K562 (cell line): ENCODE measurements around the gene MT4. TPM values are rescaled to one million over a fixed set of nuclear protein-coding genes. Genes with fewer than 3 reads are reported as not detected.

ENCODE experiments used
- ARID4B ChIP-seq: sonication (generic); formaldehyde crosslinking; IDR thresholded peaks from 2 replicates; pipeline ENCODE4 v1.8.0; 2022; ENCODE audit warnings: mild to moderate bottlenecking, missing genetic modification reagents
- ASH1L ChIP-seq: fragments of 450-650 bp; IDR thresholded peaks from 2 replicates; pipeline ENCODE4 v1.6.1; 2018; ENCODE audit warnings: borderline replicate concordance, mild to moderate bottlenecking, low read depth; ENCODE audit not compliant: partially characterized antibody
- CCAR2 ChIP-seq: fragments of 200-400 bp; formaldehyde crosslinking; IDR thresholded peaks from 2 replicates; pipeline ENCODE4 v1.6.1; 2017; ENCODE audit warnings: mild to moderate bottlenecking, low read depth, low read length
- IRF2 ChIP-seq: sonication (generic); formaldehyde crosslinking; IDR thresholded peaks from 2 replicates; pipeline ENCODE4 v1.8.1; 2022; ENCODE audit warnings: mild to moderate bottlenecking, missing genetic modification reagents
- MYNN ChIP-seq, 2 experiments: sonication (generic); formaldehyde crosslinking in 1 of 2; IDR thresholded peaks; 2 replicates each; pipeline versions ENCODE4 v1.5.0 to v1.6.1; 2016 to 2020; ENCODE audit warnings: antibody characterized with exemption in 1 of 2, missing genetic modification reagents in 1 of 2
- REST ChIP-seq, 2 experiments: fragments of 450-650 bp; formaldehyde crosslinking in 1 of 2; IDR thresholded peaks; 2 replicates each; pipeline versions ENCODE4 v1.4.0 to v1.6.1; 2014 to 2020; ENCODE audit warnings: mild to moderate bottlenecking in 2 of 2, borderline replicate concordance in 1 of 2, low read depth in 1 of 2
- SLC30A9 ChIP-seq: fragments of 250-450 bp; sonication (Bioruptor Pico); IDR thresholded peaks from 2 replicates; pipeline ENCODE4 v1.8.0; 2022; ENCODE audit warnings: mild to moderate bottlenecking, moderate library complexity
- SMARCB1 ChIP-seq: IDR thresholded peaks from 2 replicates; pipeline ENCODE4 v1.6.1; 2011; ENCODE audit warnings: improper control_type of control experiment, low read depth; ENCODE audit not compliant: insufficient read length
- ZNF395 ChIP-seq: fragments of 200-800 bp; sonication (Bioruptor generic); IDR thresholded peaks from 2 replicates; pipeline ENCODE4 v1.6.1; 2017; ENCODE audit warnings: missing genetic modification characterization, missing compliant biosample characterization
- polyA plus RNA-seq, 8 experiments: library from polyadenylated mRNA; depleted of rRNA in 4 of 8; stranded (reverse) in 5 of 8; unstranded in 3 of 8; fragments of >200 nt; fragmentation: Nextera tagmentation in 2 of 8; fragmentation: Illumina TruSeq in 1 of 8; extraction: Ambion mirVana in 2 of 8; extraction: Trizol in 1 of 8; gene quantifications; 2 replicates each; pipeline versions ENCODE4 v1.2.1 to v1.2.3, GENCODE V29; 2011 to 2014; ENCODE audit warnings: inconsistent platforms in 1 of 8, missing spikeins in 1 of 8
- total RNA-seq, 7 experiments: library from RNA; depleted of rRNA in 6 of 7; stranded (reverse); fragments of >200 nt in 6 of 7; fragmentation: Illumina TruSeq in 2 of 7; extraction: Trizol in 2 of 7; gene quantifications; 2 replicates each; pipeline versions ENCODE4 v1.2.1 to v1.2.3, GENCODE V29; 2011 to 2021; ENCODE audit warnings: low replicate concordance in 1 of 7

MT4 gene
- total and polyA plus RNA-seq, 9 of the 15 experiments (the other 6 are each of a cell fraction or from before 2014, with no cell fraction given) = not detected

GRCh38 chr16:56608043-56608875 is 43.4 kb downstream of the MT4 start, which contains the start of gene MT2A (continued):
- TF ChIP-seq ARID4B (CRISPR knock-in tag) = no peak
- TF ChIP-seq ASH1L = no peak
- no peak for TF ChIP-seq SLC30A9
- no peak for TF ChIP-seq IRF2 (CRISPR knock-in tag)
- no peak; the same call in 1 of the 2 replicates for TF ChIP-seq REST (IDR thresholded peaks at IDR 0.05; ENCODE audit: borderline replicate concordance)
- TF ChIP-seq REST (CRISPR knock-in tag; IDR thresholded peaks at IDR 0.05; ENCODE audit: low read depth) = peak; percentile 76
- no peak for TF ChIP-seq MYNN (IDR thresholded peaks at IDR 0.05)
- no peak for TF ChIP-seq MYNN (CRISPR knock-in tag; IDR thresholded peaks at IDR 0.05)
- TF ChIP-seq SMARCB1 = no peak
- TF ChIP-seq CCAR2 = no peak
- TF ChIP-seq ZNF395 (CRISPR knock-in tag) = no peak
